ACHN (cell line): ENCODE measurements around the gene KCNMA1.

ENCODE experiments used
- DNase-seq: peaks from one replicate; pipeline ENCODE4 v3.0.0-alpha.2; 2015
- in situ Hi-C: cut with HindIII; loops from 2 replicates; pipeline ENCODE4 v1.10.0; 2017; ENCODE audit warnings: low sequenced_read_pairs, low pct_ligation_motif_present, low pct_unique_long_range_greater_than_20kb

Gene KCNMA1

GRCh38 chr10:76976142-76976541 is 661.5 kb downstream of the KCNMA1 start:
- in situ Hi-C loops: no loop called here
- no peak for DNase-seq

DNA sequence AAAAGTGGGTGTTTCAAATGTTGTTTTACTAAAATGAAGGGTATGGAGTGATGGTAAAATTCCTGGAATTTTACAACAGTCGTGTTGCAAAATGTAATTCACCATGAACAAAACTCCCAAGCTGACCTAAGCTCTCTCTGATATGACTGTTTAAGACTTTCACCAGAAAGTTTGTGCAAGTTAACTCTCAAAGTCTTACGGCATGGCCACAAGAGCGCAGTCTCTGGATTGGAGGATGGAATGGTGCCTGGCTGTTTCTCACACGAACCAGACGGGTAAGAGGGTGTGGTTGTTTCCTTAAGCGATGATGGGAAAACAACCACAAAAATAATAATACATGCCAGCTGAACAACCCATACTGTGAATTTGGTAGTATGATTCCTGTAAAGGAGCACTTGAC is 662.5 kb downstream of the KCNMA1 start:
- in situ Hi-C loops: no loop called here
- DNase-seq: no peak

- DNase-seq: no peak
- in situ Hi-C loops: no loop called here
Observed at GRCh38 chr10:76974017-76974691, 663.5 kb downstream of the KCNMA1 start.

DNA sequence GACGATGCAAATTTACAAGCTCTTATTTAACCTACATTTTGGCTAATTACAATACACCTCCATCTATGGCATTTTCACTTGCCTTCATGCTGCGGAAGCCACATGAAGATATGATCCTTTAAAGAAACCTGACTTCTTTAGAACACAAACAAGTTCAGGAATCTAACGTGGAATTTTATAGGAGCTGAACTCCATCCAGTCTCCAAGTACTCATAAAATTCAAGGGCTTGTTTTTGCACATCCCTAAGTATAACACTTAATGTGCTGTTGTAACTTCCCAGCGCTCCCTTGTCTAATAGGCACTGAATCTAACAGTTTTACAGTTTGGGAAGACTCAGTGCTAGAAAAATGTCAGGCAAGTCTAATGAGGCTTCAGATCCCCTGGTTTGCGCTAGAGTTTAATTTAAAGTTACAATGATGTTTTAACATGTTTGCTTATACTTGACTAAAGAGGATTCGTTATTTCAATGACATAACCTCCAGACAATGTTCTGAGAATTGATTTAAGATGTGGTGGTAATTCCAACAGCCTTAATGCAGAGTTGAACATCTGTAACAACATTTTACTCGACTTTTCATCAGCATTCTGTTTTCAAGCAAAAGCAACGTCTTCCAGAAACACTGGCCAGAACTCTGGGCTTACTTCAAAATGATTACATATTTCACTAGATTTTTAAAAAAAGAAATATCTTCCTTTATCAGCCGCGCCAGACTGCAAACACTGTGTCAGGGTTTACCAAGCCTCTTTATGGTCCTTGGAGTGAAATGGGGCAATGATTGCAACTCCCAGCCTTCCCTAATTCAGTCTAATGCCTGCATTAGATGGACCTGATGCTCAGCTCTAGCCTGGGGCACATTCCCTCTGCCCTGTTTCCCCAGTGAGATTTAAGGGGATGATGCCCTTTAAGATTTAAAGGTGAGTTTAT is 664.3 kb downstream of the KCNMA1 start:
- in situ Hi-C loops: no loop called here
- no peak for DNase-seq

GRCh38 chr10:76972541-76972940 is 665.1 kb downstream of the KCNMA1 start:
- DNase-seq: no peak
- in situ Hi-C loops: no loop called here

DNA sequence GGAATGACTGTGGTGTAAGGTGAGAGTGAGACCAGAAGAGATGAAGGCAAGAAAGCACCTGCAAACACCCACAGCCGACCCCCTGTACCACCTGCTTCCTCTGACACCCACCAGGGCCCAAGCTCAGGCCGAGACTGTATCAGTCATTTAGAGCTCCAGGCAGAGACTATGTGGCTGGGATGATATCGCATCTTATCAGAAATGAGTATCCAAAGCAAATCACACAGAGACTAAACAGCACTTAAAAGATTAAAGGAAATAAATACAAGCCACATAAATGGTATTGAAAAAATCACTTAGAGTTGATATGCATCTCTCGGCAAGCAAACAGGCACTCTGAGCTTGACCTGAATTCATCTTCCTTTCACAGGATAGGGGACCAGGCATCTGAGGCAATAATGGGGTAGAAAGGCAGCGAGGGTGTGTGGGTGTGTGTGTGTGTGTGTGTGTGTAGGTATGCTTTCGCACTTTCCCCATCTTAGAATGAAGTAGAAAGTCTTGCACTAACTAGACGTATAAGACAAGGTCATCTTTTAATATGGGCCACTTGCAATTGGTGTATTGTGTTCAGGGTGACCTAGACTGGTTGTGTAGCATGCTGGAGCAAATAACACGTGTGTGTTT is 665.9 kb downstream of the KCNMA1 start:
- no peak for DNase-seq
- in situ Hi-C loops: no loop called here

DNA sequence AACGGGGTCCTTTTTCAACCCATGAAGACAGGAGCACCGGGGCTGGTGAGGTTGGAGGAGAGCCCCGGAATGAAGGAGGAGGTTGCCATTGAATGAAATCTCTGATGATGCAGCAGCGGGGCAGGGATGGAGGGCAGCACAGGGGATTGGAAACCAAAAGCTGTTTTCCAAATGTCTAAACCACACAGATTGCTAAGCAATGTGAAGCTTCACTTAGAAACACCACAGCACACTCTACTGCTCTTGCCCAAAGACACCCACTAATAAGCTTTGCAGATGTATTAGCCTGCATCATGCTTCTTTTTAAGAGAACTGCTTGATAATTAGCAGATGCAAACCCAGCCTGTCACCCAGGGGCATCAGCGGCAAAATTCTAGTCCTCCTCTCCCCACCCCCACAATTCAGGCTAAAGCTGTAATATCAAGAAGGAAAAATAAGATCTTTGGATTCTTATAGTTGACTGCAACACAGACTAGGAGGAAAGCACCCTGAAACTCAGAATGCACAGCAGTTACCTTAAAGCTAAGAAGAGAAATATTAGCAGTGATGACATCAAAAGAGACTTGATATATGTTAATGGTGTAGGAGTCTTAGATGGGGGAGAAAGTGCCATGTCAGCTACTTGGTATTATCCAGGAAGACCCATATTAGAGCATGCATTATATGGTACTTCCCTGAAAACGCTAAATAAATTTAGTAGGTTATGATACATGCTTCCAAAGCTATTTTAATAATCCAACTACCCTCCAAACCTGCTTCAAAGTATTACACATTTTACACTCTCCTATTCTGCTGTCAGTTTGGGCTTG is 666.7 kb downstream of the KCNMA1 start:
- in situ Hi-C loops: no loop called here
- DNase-seq: no peak

GRCh38 chr10:76969366-76969948 is 668.2 kb downstream of the KCNMA1 start:
- in situ Hi-C loops: no loop called here
- no peak for DNase-seq

- in situ Hi-C loops: no loop called here
- no peak for DNase-seq
Observed at GRCh38 chr10:76968483-76968882, 669.1 kb downstream of the KCNMA1 start.

DNA sequence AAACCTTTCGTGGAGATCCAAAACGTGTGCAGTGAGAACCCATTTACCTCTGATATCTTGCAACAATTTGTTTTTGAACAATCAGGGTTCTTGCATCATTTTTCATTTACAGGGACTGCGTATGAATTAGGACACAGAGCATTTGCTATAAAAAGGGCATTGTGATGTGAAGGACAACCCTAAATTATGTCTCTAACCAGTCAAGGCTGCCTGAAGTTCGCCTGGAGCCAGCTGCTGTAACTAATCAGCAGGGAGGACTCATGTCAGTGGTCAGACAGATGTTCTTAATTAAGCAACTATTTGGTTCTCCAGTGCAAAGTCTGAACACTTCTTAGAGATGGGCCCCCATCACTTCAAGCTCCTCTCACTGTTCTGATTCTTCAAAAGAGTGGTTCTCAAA is 674.8 kb downstream of the KCNMA1 start:
- in situ Hi-C loops: no loop called here
- no peak for DNase-seq

GRCh38 chr10:76961841-76962240 is 675.8 kb downstream of the KCNMA1 start:
- in situ Hi-C loops: no loop called here

GRCh38 chr10:76959111-76959510 is 678.5 kb downstream of the KCNMA1 start:
- in situ Hi-C loops: no loop called here

More at GRCh38 chr10:76961841-76962240, 675.8 kb downstream of the KCNMA1 start:
- DNase-seq: no peak

GRCh38 chr10:76954838-76955237 is 682.8 kb downstream of the KCNMA1 start:
- no peak for DNase-seq
- in situ Hi-C loops: no loop called here

More at GRCh38 chr10:76959111-76959510, 678.5 kb downstream of the KCNMA1 start:
- DNase-seq: no peak

- in situ Hi-C loops: no loop called here
- no peak for DNase-seq
Observed at GRCh38 chr10:76950354-76950753, 687.3 kb downstream of the KCNMA1 start.

- in situ Hi-C loops: no loop called here
- no peak for DNase-seq
Observed at GRCh38 chr10:76946270-76946669, 691.3 kb downstream of the KCNMA1 start.

- in situ Hi-C loops: no loop called here
- DNase-seq: no peak
Observed at GRCh38 chr10:76945166-76945565, 692.4 kb downstream of the KCNMA1 start.

DNA sequence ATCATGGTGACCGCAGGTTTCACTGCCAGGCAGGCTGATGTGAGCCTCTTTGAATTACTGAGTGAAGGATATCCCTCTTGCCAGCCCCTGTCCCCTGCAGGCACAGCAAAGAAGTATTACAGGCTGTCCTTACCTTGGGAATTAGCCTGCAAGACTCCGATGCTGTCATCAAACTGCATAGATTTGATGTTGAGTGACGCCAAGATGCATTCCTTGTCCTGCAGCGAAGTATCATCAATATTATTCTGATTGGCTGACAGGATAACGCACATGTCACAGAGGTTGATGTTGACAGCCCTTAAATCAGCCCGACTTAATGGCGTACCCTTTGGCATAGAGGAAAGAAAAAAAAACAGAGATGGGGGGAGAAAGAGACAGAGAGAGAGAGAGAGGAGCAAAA is 693.0 kb downstream of the KCNMA1 start:
- no peak for DNase-seq
- in situ Hi-C loops: no loop called here
